HG02571 (cell line): ENCODE data around the gene SYNC.
A peak's percentile ranks its signal among the peaks of the same experiment; 100 is the strongest.
"Not testable (repeated sequence)": the region's sequence is repeated elsewhere in the genome, so short reads cannot be mapped to it uniquely, and the experiment has no call there.

Experiments used
- ATAC-seq: cut with Tn5 transposase; IDR thresholded peaks from one replicate; pipeline ENCODE4 v1.9.1; 2021; ENCODE audit warnings: mild to moderate bottlenecking, moderate library complexity; ENCODE audit not compliant: unreplicated experiment

Gene SYNC

GRCh38 chr1:32695098-32695904 lies 7.3 kb downstream of the SYNC start:
- no peak for ATAC-seq

- no peak for ATAC-seq
These were observed 9.0 kb downstream of the SYNC start for GRCh38 chr1:32693455-32694174.

- ATAC-seq = no peak
These were observed 16.2 kb downstream of the SYNC start for GRCh38 chr1:32686387-32686786.

GRCh38 chr1:32685498-32685897 lies 17.1 kb downstream of the SYNC start:
- ATAC-seq = no peak

- no peak for ATAC-seq
These were observed 18.3 kb downstream of the SYNC start for GRCh38 chr1:32684167-32684811.

- no peak for ATAC-seq
These were observed 19.2 kb downstream of the SYNC start for GRCh38 chr1:32683397-32683796.

GRCh38 chr1:32681999-32682398 lies 20.6 kb downstream of the SYNC start:
- ATAC-seq = no peak

- no peak for ATAC-seq
These were observed 21.1 kb downstream of the SYNC start for GRCh38 chr1:32681509-32681908.

GRCh38 chr1:32680642-32681041 lies 21.9 kb downstream of the SYNC start:
- ATAC-seq = no peak

- ATAC-seq = not testable (repeated sequence)
These were observed 22.6 kb downstream of the SYNC start for GRCh38 chr1:32679993-32680392.

GRCh38 chr1:32676945-32677344 lies 25.6 kb downstream of the SYNC start:
- ATAC-seq = no peak

- not testable (repeated sequence) for ATAC-seq
These were observed 33.9 kb downstream of the SYNC start for GRCh38 chr1:32668716-32669115.

GRCh38 chr1:32666901-32667566 lies 35.5 kb downstream of the SYNC start:
- no peak for ATAC-seq

GRCh38 chr1:32665915-32666314 lies 36.7 kb downstream of the SYNC start:
- no peak for ATAC-seq

GRCh38 chr1:32659581-32659980 lies 43.0 kb downstream of the SYNC start:
- ATAC-seq = no peak

GRCh38 chr1:32652244-32652962 lies 50.2 kb downstream of the SYNC start:
- ATAC-seq = no peak

- peak; percentile 19 for ATAC-seq
These were observed 51.0 kb downstream of the SYNC start for GRCh38 chr1:32651461-32652073.

GRCh38 chr1:32650752-32651460 lies 51.7 kb downstream of the SYNC start, which contains the start of gene RBBP4:
Gene RBBP4 (plus strand): TSS chr1:32651208. CDS start chr1:32651307, 99 bp downstream.
- ATAC-seq = peak; percentile 84

GRCh38 chr1:32650248-32650751 lies 52.3 kb downstream of the SYNC start, which contains the start of gene ZBTB8OS:
Gene ZBTB8OS (minus strand): TSS chr1:32650550. CDS start chr1:32650529, 21 bp downstream.
- ATAC-seq = peak; percentile 58
